ENCODE results near the gene MED25. TPM values are rescaled to one million over a fixed set of nuclear protein-coding genes. Genes with fewer than 3 reads are reported as not detected.

The MED25 gene
- polyA plus RNA-seq, 3 donors, result 13.9 to 52.9 (median 18.5) TPM

DNA sequence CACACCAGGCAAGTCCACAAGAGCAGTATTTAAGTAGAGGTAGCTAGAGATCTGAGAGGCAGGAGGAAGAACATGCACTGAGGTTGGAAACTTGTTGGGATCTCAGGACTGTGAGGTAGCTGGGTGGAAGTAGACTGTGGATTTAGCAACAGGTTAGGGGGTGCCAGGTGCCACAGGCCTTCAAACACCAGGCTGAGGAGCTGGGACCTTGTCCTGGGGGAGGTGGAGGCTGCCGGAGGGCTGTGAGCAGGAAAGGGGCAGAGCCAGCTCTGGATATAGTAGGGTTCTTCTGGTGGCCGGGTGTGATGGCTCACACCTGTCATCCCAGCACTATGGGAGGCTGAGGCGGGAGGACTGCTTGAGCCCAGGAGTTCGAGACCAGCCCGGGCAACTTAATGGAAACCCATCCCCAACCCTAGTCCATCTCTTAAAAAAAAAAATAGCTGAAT, 8.1 kb upstream of the MED25 start:
- Histone ChIP-seq H2AFZ (ENCODE audit: insufficient read depth, low read depth, low read length, poor library complexity, severe bottlenecking) (peak overlapping the region; percentile 95), H3K79me2 (ENCODE audit: insufficient read depth, low read length) (no peaks in the 10 kb centered on the region), H3K4me3 (replicated peaks in 1 of 3; ENCODE audit: low read depth in 2 of 3, low read length in 3 of 3) (peak overlapping the region in 1 of 3 experiments; percentile 93), H3K27ac (ENCODE audit: low read depth in 1 of 2, low read length in 2 of 2) (peak overlapping the region; percentile 11 to 60), H3K4me2 (replicated peaks; ENCODE audit: extremely low read depth, low read length, poor library complexity, severe bottlenecking) (peak overlapping the region; percentile 96), H3K36me3 (replicated peaks in 1 of 2; ENCODE audit: control insufficient read depth in 1 of 2, insufficient read depth in 2 of 2, low read length in 2 of 2) (peaks cover 13 to 20% of the 10 kb centered on the region in 2 donors), H3K9ac (ENCODE audit: insufficient read depth, low read length, poor library complexity, severe bottlenecking) (peak overlapping the region; percentile 75), H3K4me1 (ENCODE audit: control insufficient read depth in 1 of 2, insufficient read depth in 2 of 2, low read length in 2 of 2) (peaks cover 37 to 52% of the 10 kb centered on the region in 2 donors), H3K27me3 (ENCODE audit: control insufficient read depth in 2 of 2, insufficient read depth in 2 of 2, low read length in 2 of 2) (no peaks in the 10 kb centered on the region), H4K20me1 (ENCODE audit: insufficient read depth, low read length) (peaks cover 20% of the 10 kb centered on the region), H3K9me3 (replicated peaks in 1 of 2; ENCODE audit: control insufficient read depth in 1 of 2, insufficient read depth in 1 of 2, low read length in 2 of 2) (no peaks in the 10 kb centered on the region)
- no peak for DNase-seq
- intact Hi-C loops (cut with micrococcal nuclease), result loop anchor here (2.0 to 5.0 kb wide), 3 partner anchors 43 to 57 kb away; partner anchors contain the start of genes AP2A1 (in 2 of the 2) and PNKP (in 1 of the 2)
- Mint-ChIP-seq H3K4me3 (peak overlapping the region; percentile 89 to 94), H3K9me3 (no peaks in the 10 kb centered on the region), H3K36me3 (peaks cover 12 to 18% of the 10 kb centered on the region in 2 donors), H3K4me1 (peaks cover 42% of the 10 kb centered on the region), H3K27me3 (ENCODE audit: low read depth in 3 of 3) (peaks cover 0 to 4% (median 0%) of the 10 kb centered on the region in 3 donors), H3K27ac (peak overlapping the region in 5 of 7 donors; percentile 31 to 90 (median 79))
- TF ChIP-seq CTCF (IDR thresholded peaks at IDR 0.05), result no peak
- 100% methylated on average over 1 of the region's 5 CpGs for WGBS (ENCODE audit: insufficient coverage)

- Histone ChIP-seq H3K4me3 (replicated peaks in 1 of 3; ENCODE audit: low read depth in 2 of 3, low read length in 3 of 3) (no peak overlapping the region), H2AFZ (ENCODE audit: insufficient read depth, low read depth, low read length, poor library complexity, severe bottlenecking) (no peak overlapping the region), H3K4me2 (replicated peaks; ENCODE audit: extremely low read depth, low read length, poor library complexity, severe bottlenecking) (no peak overlapping the region), H3K4me1 (ENCODE audit: control insufficient read depth in 1 of 2, insufficient read depth in 2 of 2, low read length in 2 of 2) (peaks cover 37 to 51% of the 10 kb centered on the region in 2 donors), H4K20me1 (ENCODE audit: insufficient read depth, low read length) (peaks cover 17% of the 10 kb centered on the region), H3K36me3 (replicated peaks in 1 of 2; ENCODE audit: control insufficient read depth in 1 of 2, insufficient read depth in 2 of 2, low read length in 2 of 2) (peaks cover 3 to 9% of the 10 kb centered on the region in 2 donors), H3K27me3 (ENCODE audit: control insufficient read depth in 2 of 2, insufficient read depth in 2 of 2, low read length in 2 of 2) (no peaks in the 10 kb centered on the region), H3K27ac (ENCODE audit: low read depth in 1 of 2, low read length in 2 of 2) (no peak overlapping the region), H3K79me2 (ENCODE audit: insufficient read depth, low read length) (no peaks in the 10 kb centered on the region), H3K9ac (ENCODE audit: insufficient read depth, low read length, poor library complexity, severe bottlenecking) (no peak overlapping the region), H3K9me3 (replicated peaks in 1 of 2; ENCODE audit: control insufficient read depth in 1 of 2, insufficient read depth in 1 of 2, low read length in 2 of 2) (no peaks in the 10 kb centered on the region)
- no peak for TF ChIP-seq CTCF (IDR thresholded peaks at IDR 0.05)
- WGBS (ENCODE audit: insufficient coverage), result 49% methylated on average over 4 of the region's 6 CpGs
- Mint-ChIP-seq H3K36me3 (peaks cover 8 to 9% of the 10 kb centered on the region in 2 donors), H3K4me1 (peaks cover 40% of the 10 kb centered on the region), H3K4me3 (no peak overlapping the region), H3K27me3 (ENCODE audit: low read depth in 3 of 3) (peaks cover 0 to 4% (median 0%) of the 10 kb centered on the region in 3 donors), H3K9me3 (no peaks in the 10 kb centered on the region), H3K27ac (no peak overlapping the region)
- no peak for DNase-seq
- intact Hi-C loops (cut with micrococcal nuclease), result loop anchor here in 1 of 2 donors (5.0 kb wide), 1 partner anchor 56 kb away; the partner anchor contains the start of gene PNKP
These were observed 6.8 kb upstream of the MED25 start for GRCh38 chr19:49811328-49811727.
